A673 (cell line): Measurements from ENCODE around the gene GRAMD1B. TPM values are rescaled to one million over a fixed set of nuclear protein-coding genes. Genes with fewer than 3 reads are reported as not detected.

ENCODE experiments used
- BruUV-seq: library from RNA; stranded (reverse); fragments of 400-500 nt; replicated peaks from 2 replicates; lab custom pipeline; 2021; lab: Mats Ljungman, UMichigan
- CTCF ChIA-PET: fragments of 300-600 bp; sonication (Branson Sonifier 250); formaldehyde crosslinking; loops from one replicate; lab custom pipeline; 2022; ENCODE audit warnings: antibody characterized with exemption; lab: Charles Lee
- POLR2A ChIA-PET: fragments of 300-600 bp; sonication (Branson Sonifier 250); formaldehyde crosslinking; loops from one replicate; lab custom pipeline; 2022; ENCODE audit warnings: antibody characterized with exemption; ENCODE audit not compliant: low non-redundant PET; lab: Charles Lee
- DNase-seq: peaks from one replicate; pipeline ENCODE4 v3.0.0-alpha.2; 2015; ENCODE audit warnings: low spot score
- H3K27ac ChIP-seq: fragments of 200-600 bp; sonication (generic); 2 replicates; pipeline ENCODE4 v1.5.1; 2016; ENCODE audit warnings: mixed run types, low read depth, mild to moderate bottlenecking, mixed read lengths, antibody characterized with exemption, low read length; ENCODE audit not compliant: poor library complexity, severe bottlenecking
- H3K27me3 ChIP-seq: fragments of 200-600 bp; sonication (generic); replicated peaks from 2 replicates; pipeline ENCODE4 v1.6.1; 2017; ENCODE audit warnings: mixed run types, low read depth, mild to moderate bottlenecking, mixed read lengths, antibody characterized with exemption, low read length; ENCODE audit not compliant: insufficient read depth, poor library complexity
- H3K36me3 ChIP-seq: fragments of 200-600 bp; sonication (generic); 2 replicates; pipeline ENCODE4 v1.6.1; 2016; ENCODE audit warnings: mixed run types, mild to moderate bottlenecking, mixed read lengths, antibody characterized with exemption, low read length; ENCODE audit not compliant: insufficient read depth, poor library complexity, severe bottlenecking
- H3K4me1 ChIP-seq: fragments of 200-600 bp; sonication (generic); 2 replicates; pipeline ENCODE4 v1.6.1; 2017; ENCODE audit warnings: mixed run types, mild to moderate bottlenecking, mixed read lengths, antibody characterized with exemption, low read length; ENCODE audit not compliant: insufficient read depth, poor library complexity, severe bottlenecking
- H3K4me3 ChIP-seq: fragments of 200-600 bp; sonication (generic); 2 replicates; pipeline ENCODE4 v1.5.1; 2016; ENCODE audit warnings: low read depth, mixed run types, mild to moderate bottlenecking, mixed read lengths, low read length; ENCODE audit not compliant: poor library complexity, severe bottlenecking
- H3K9me3 ChIP-seq: fragments of 200-600 bp; sonication (generic); 2 replicates; pipeline ENCODE4 v1.6.1; 2016; ENCODE audit warnings: mixed run types, low read depth, mild to moderate bottlenecking, mixed read lengths, antibody characterized with exemption, low read length; ENCODE audit not compliant: poor library complexity, severe bottlenecking
- CTCF ChIP-seq: fragments of 300-800, 200-600 bp; sonication (generic); conservative IDR thresholded peaks from 2 replicates; pipeline ENCODE4 v1.5.1; 2017; ENCODE audit warnings: low read depth, mild to moderate bottlenecking, antibody characterized with exemption, low read length, moderate library complexity, mixed read lengths
- EZH2 ChIP-seq: fragments of 200-600 bp; sonication (generic); IDR thresholded peaks from 2 replicates; pipeline ENCODE4 v1.6.1; 2017; ENCODE audit warnings: borderline replicate concordance, low read depth, mild to moderate bottlenecking, mixed read lengths, antibody characterized with exemption, low read length; ENCODE audit not compliant: poor library complexity, severe bottlenecking
- intact Hi-C: fragments of 100-400 bp; cut with micrococcal nuclease; formaldehyde crosslinking; loops from one replicate; pipeline ENCODE4 v1.10.0; 2022; ENCODE audit not compliant: unreplicated experiment
- total RNA-seq: library from RNA; stranded (reverse); gene quantifications from 2 replicates; pipeline ENCODE4 v1.2.3, GENCODE V29; 2021

GRAMD1B gene
- total RNA-seq, 1 experiment from 2014 or later = 13.0 TPM

GRCh38 chr11:123409456-123410217 is 20.4 kb upstream of the GRAMD1B start:
- CTCF ChIA-PET = no interaction called here
- BruUV-seq = no TSS peak

GRCh38 chr11:123410218-123410549 is 19.9 kb upstream of the GRAMD1B start:
- intact Hi-C loops = no loop called here
- no peak overlapping the region for H3K4me3 ChIP-seq
- no TSS peak for BruUV-seq
- H3K27ac ChIP-seq = no peak overlapping the region
- no peak for DNase-seq
- ChIA-PET CTCF (no interaction called here), POLR2A (no interaction called here)
- TF ChIP-seq CTCF (no peak), EZH2 (no peak)
- no peaks in the 10 kb centered on the region for H3K9me3 ChIP-seq
- H3K36me3 ChIP-seq = no peaks in the 10 kb centered on the region
- H3K4me1 ChIP-seq = peaks cover 15% of the 10 kb centered on the region
- H3K27me3 ChIP-seq = no peaks in the 10 kb centered on the region

More at GRCh38 chr11:123409456-123410217, 20.4 kb upstream of the GRAMD1B start:
- no peaks in the 10 kb centered on the region for H3K9me3 ChIP-seq
- DNase-seq = no peak
- H3K4me3 ChIP-seq = no peak overlapping the region
- TF ChIP-seq CTCF = no peak
- no peak for TF ChIP-seq EZH2
- no peaks in the 10 kb centered on the region for H3K36me3 ChIP-seq
- H3K27me3 ChIP-seq = no peaks in the 10 kb centered on the region
- POLR2A ChIA-PET = no interaction called here
- intact Hi-C loops = loop anchor here (5.0 kb wide), 1 partner anchor 168 kb away; no protein-coding TSS in a partner anchor
- no peak overlapping the region for H3K27ac ChIP-seq
- H3K4me1 ChIP-seq = peaks cover 15% of the 10 kb centered on the region

GRCh38 chr11:123413636-123414035 is 16.4 kb upstream of the GRAMD1B start:
- ChIA-PET POLR2A (no interaction called here), CTCF (no interaction called here)
- BruUV-seq = no TSS peak
- Histone ChIP-seq H3K27me3 (no peaks in the 10 kb centered on the region), H3K4me1 (no peaks in the 10 kb centered on the region), H3K4me3 (no peak overlapping the region), H3K27ac (no peak overlapping the region), H3K36me3 (no peaks in the 10 kb centered on the region), H3K9me3 (no peaks in the 10 kb centered on the region)
- no peak for TF ChIP-seq EZH2
- TF ChIP-seq CTCF = no peak
- intact Hi-C loops = no loop called here
- DNase-seq = no peak
